GM12878 (cell line): ENCODE results near the gene EXD1. TPM values are rescaled to one million over a fixed set of nuclear protein-coding genes. Genes with fewer than 3 reads are reported as not detected.

Source experiments
- ATAC-seq: fragments of 200-7000 bp; cut with Tn5 transposase; 3 replicates; pipeline ENCODE4 v1.9.1; 2020; ENCODE audit warnings: mild to moderate bottlenecking, moderate library complexity
- BruUV-seq: library from RNA; stranded (reverse); fragments of 400-500 nt; replicated peaks from 2 replicates; lab custom pipeline; 2021; lab: Mats Ljungman, UMichigan
- CTCF ChIA-PET: fragments of 300-600 bp; sonication (Branson Sonifier 250); formaldehyde crosslinking; extraction: SDS; loops from one replicate; lab custom pipeline; 2021; ENCODE audit warnings: inconsistent platforms; lab: Yijun Ruan, JAX
- POLR2A ChIA-PET: fragments of 350-600 bp; formaldehyde crosslinking; extraction: SDS; loops from one replicate; lab custom pipeline; 2021; ENCODE audit warnings: inconsistent platforms; lab: Charles Lee
- RAD21 ChIA-PET: fragments of 300-600 bp; sonication (Branson Sonifier 250); formaldehyde crosslinking; loops from one replicate; lab custom pipeline; 2023; ENCODE audit warnings: antibody characterized with exemption; ENCODE audit not compliant: unreplicated experiment; lab: Charles Lee
- SMC1A ChIA-PET: fragments of 300-600 bp; sonication (Branson Sonifier 250); formaldehyde crosslinking; loops from one replicate; lab custom pipeline; 2023; ENCODE audit not compliant: unreplicated experiment, uncharacterized antibody; lab: Charles Lee
- DNase-seq: peaks from one replicate; pipeline ENCODE4 v3.0.0-alpha.2; 2011; ENCODE audit warnings: low read depth, low spot score
- FAIRE-seq: peaks from 3 replicates; lab custom pipeline; 2011; peaks lifted over from hg19 to GRCh38; lab: Jason Lieb, UNC
- H2AFZ ChIP-seq: 2 replicates; pipeline ENCODE4 v1.6.0; 2011; ENCODE audit warnings: low read depth, low read length, control low read depth; ENCODE audit not compliant: control insufficient read depth
- H3K27ac ChIP-seq: 2 replicates; pipeline ENCODE4 v1.5.1; 2011; ENCODE audit warnings: control low read depth; ENCODE audit not compliant: control insufficient read depth, insufficient read depth
- H3K27me3 ChIP-seq, 2 experiments: replicated peaks in 1 of 2; 2 replicates each; pipeline versions ENCODE4 v1.6.0 to v1.6.1; 2011; ENCODE audit warnings: low read length in 1 of 2; ENCODE audit not compliant: control insufficient read depth in 2 of 2, insufficient read depth in 2 of 2
- H3K36me3 ChIP-seq, 2 experiments: 2 replicates each; pipeline ENCODE4 v1.5.1; 2011; ENCODE audit warnings: low read length in 1 of 2; ENCODE audit not compliant: control insufficient read depth in 2 of 2, insufficient read depth in 2 of 2
- H3K4me1 ChIP-seq: 2 replicates; pipeline ENCODE4 v1.6.1; 2011; ENCODE audit warnings: mild to moderate bottlenecking, low read length, moderate library complexity, mixed read lengths; ENCODE audit not compliant: control insufficient read depth, insufficient read depth
- H3K4me2 ChIP-seq: 2 replicates; pipeline ENCODE4 v1.6.0; 2011; ENCODE audit warnings: control low read depth; ENCODE audit not compliant: control insufficient read depth, insufficient read depth
- H3K4me3 ChIP-seq: fragments of 200-600 bp; sonication (generic); 2 replicates; pipeline ENCODE4 v1.5.1; 2016
- H3K79me2 ChIP-seq: 2 replicates; pipeline ENCODE4 v1.6.0; 2011; ENCODE audit warnings: low read length; ENCODE audit not compliant: control insufficient read depth, insufficient read depth
- H3K9ac ChIP-seq: 2 replicates; pipeline ENCODE4 v1.8.0; 2011; ENCODE audit warnings: low read length, control low read depth, mixed read lengths; ENCODE audit not compliant: control insufficient read depth, insufficient read depth
- H3K9me3 ChIP-seq: replicated peaks from 3 replicates; pipeline ENCODE4 v1.5.1; 2011; ENCODE audit warnings: mild to moderate bottlenecking, low read length; ENCODE audit not compliant: control insufficient read depth, insufficient read depth
- H4K20me1 ChIP-seq: 2 replicates; pipeline ENCODE4 v1.6.0; 2011; ENCODE audit not compliant: control insufficient read depth, insufficient read depth
- BHLHE40 ChIP-seq, 2 experiments: fragments of 450-650 bp in 1 of 2; IDR thresholded peaks; 2 replicates each; pipeline ENCODE4 v1.6.1; 2011 to 2017; ENCODE audit warnings: low read depth in 2 of 2, borderline replicate concordance in 1 of 2, improper control_type of control experiment in 1 of 2, low read length in 1 of 2, mild to moderate bottlenecking in 1 of 2
- FOXK2 ChIP-seq: fragments of 450-650 bp; IDR thresholded peaks from 2 replicates; pipeline ENCODE4 v1.6.1; 2017; ENCODE audit warnings: mild to moderate bottlenecking, moderate library complexity
- KLF5 ChIP-seq: fragments of 450-650 bp; IDR thresholded peaks from 2 replicates; pipeline ENCODE4 v1.6.1; 2014; ENCODE audit warnings: mild to moderate bottlenecking; ENCODE audit not compliant: partially characterized antibody
- NFIC ChIP-seq: IDR thresholded peaks from 2 replicates; pipeline ENCODE4 v1.6.1; 2012; ENCODE audit warnings: low read depth, mild to moderate bottlenecking, inconsistent platforms, low read length, moderate library complexity
- RFX5 ChIP-seq: IDR thresholded peaks from 2 replicates; pipeline ENCODE4 v1.6.1; 2011; ENCODE audit warnings: low read depth, low read length, improper control_type of control experiment
- SMARCA5 ChIP-seq: fragments of 450-650 bp; IDR thresholded peaks from 2 replicates; pipeline ENCODE4 v1.6.1; 2017; ENCODE audit warnings: mild to moderate bottlenecking
- STAT1 ChIP-seq: fragments of 450-650 bp; conservative IDR thresholded peaks from 2 replicates; pipeline ENCODE4 v1.6.1; 2014; ENCODE audit warnings: antibody characterized with exemption, mild to moderate bottlenecking
- WGBS: methylation state at CpG from one replicate; pipeline ENCODE4 v1.1.6; 2016; ENCODE audit warnings: low lambda C conversion rate; ENCODE audit not compliant: insufficient replicate concordance, insufficient coverage; ENCODE audit errors: missing lambda C conversion rate; 5-methylcytosine and 5-hydroxymethylcytosine counted together
- in situ Hi-C: fragments of 300-500 bp; cut with MboI; formaldehyde crosslinking; loops from 9 replicates; pipeline ENCODE4 v1.14.3; 2018; ENCODE audit warnings: mixed read lengths
- intact Hi-C: fragments of 100-400 bp; cut with micrococcal nuclease; formaldehyde crosslinking; loops from one replicate; pipeline ENCODE4 v1.14.2; 2022; ENCODE audit not compliant: unreplicated experiment
- polyA plus RNA-seq, 11 experiments: library from polyadenylated mRNA; depleted of rRNA in 4 of 11; unstranded in 6 of 11; stranded (reverse) in 5 of 11; fragments of >200 nt; fragmentation: Nextera tagmentation in 4 of 11; fragmentation: Illumina TruSeq in 1 of 11; extraction: Ambion mirVana in 4 of 11; extraction: Trizol in 1 of 11; gene quantifications; 1 replicate in 1 of 11; 2 replicates in 10 of 11; pipeline versions ENCODE4 v1.2.1 to v1.2.3, GENCODE V29; 2011 to 2016; ENCODE audit warnings: inconsistent platforms in 2 of 11, missing spikeins in 2 of 11, low read depth in 1 of 11
- total RNA-seq, 4 experiments: library from RNA; depleted of rRNA in 3 of 4; stranded (reverse); fragments of >200 nt in 3 of 4; fragmentation: Illumina TruSeq in 1 of 4; extraction: Trizol in 1 of 4; gene quantifications; 2 replicates each; pipeline versions ENCODE4 v1.2.1 to v1.2.3, GENCODE V29; 2013 to 2021
- TF ChIP-seq, protein P1 (sequence below): IDR thresholded peaks from 2 replicates; pipeline ENCODE4 v1.6.1; 2012; ENCODE audit warnings: low read depth, low read length, improper control_type of control experiment
- TF ChIP-seq, protein P2 (sequence below): IDR thresholded peaks from 2 replicates; pipeline ENCODE4 v1.6.1; 2011; ENCODE audit warnings: low read depth, low read length, improper control_type of control experiment, borderline replicate concordance

EXD1 gene
- total and polyA plus RNA-seq, 10 of the 15 experiments (the other 5 are each of a cell fraction or from before 2014, with no cell fraction given): 0.19 TPM; not detected in 9

DNA sequence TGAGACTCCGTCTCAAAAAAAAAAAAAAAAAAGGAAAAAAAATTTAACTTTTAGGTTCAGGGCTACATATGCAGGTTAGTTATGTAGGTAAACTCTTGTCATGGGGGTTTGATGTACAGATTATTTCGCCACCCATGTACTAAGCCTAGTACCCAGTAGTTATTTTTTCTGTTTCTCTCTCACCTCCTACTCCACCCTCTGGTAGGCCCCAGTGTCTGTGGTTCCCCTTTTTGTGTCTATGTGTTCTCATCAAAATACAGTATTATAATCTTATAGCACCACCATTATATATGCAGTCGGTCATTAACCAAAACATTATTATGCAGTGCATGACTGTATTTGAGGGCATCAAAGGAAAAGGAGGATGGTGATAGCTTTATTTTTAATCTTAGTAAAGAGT lies 47.8 kb upstream of the EXD1 start:
- ATAC-seq: no peak
- ChIA-PET CTCF (interaction anchor here (1.0 kb wide), 1 partner anchor 188 kb away, joined by 3 read pairs; no protein-coding TSS in a partner anchor), RAD21 (no interaction called here), SMC1A (no interaction called here), POLR2A (interaction anchor here (0.6 kb wide), 1 partner anchor 1967 kb away, joined by 4 read pairs; no protein-coding TSS in a partner anchor)
- TF ChIP-seq FOXK2 (no peak), KLF5 (no peak), BHLHE40 (IDR thresholded peaks at IDR 0.05; ENCODE audit: borderline replicate concordance in 1 of 2, low read depth in 2 of 2, low read length in 1 of 2) (no peak), RFX5 (no peak), SMARCA5 (no peak), STAT1 (no peak), NFIC (no peak)
- TF ChIP-seq, protein P1, sequence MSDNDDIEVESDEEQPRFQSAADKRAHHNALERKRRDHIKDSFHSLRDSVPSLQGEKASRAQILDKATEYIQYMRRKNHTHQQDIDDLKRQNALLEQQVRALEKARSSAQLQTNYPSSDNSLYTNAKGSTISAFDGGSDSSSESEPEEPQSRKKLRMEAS: no peak
- TF ChIP-seq, protein P2, sequence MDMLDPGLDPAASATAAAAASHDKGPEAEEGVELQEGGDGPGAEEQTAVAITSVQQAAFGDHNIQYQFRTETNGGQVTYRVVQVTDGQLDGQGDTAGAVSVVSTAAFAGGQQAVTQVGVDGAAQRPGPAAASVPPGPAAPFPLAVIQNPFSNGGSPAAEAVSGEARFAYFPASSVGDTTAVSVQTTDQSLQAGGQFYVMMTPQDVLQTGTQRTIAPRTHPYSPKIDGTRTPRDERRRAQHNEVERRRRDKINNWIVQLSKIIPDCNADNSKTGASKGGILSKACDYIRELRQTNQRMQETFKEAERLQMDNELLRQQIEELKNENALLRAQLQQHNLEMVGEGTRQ: no peak
- no peaks in the 10 kb centered on the region for H4K20me1 ChIP-seq
- H3K9ac ChIP-seq: no peak overlapping the region
- H3K4me2 ChIP-seq: no peak overlapping the region
- peaks cover 5% of the 10 kb centered on the region for H3K4me1 ChIP-seq
- 100% methylated on average over 2 of the region's 3 CpGs for WGBS
- DNase-seq: no peak
- in situ Hi-C loops: no loop called here
- no peak overlapping the region for H3K27ac ChIP-seq
- no peak overlapping the region for H3K4me3 ChIP-seq
- no peaks in the 10 kb centered on the region; the same call in 1 of the 2 replicates for H3K79me2 ChIP-seq
- no peaks in the 10 kb centered on the region for H3K9me3 ChIP-seq
- H3K27me3 ChIP-seq: no peaks in the 10 kb centered on the region
- no TSS peak for BruUV-seq
- no peak overlapping the region for H2AFZ ChIP-seq
- no peak for FAIRE-seq
- peaks cover 0 to 1% of the 10 kb centered on the region in 2 experiments; a peak in 1 of 4 replicates for H3K36me3 ChIP-seq
- intact Hi-C loops: no loop called here
